ENCODE results near the gene SLC2A10.

The SLC2A10 gene

DNA sequence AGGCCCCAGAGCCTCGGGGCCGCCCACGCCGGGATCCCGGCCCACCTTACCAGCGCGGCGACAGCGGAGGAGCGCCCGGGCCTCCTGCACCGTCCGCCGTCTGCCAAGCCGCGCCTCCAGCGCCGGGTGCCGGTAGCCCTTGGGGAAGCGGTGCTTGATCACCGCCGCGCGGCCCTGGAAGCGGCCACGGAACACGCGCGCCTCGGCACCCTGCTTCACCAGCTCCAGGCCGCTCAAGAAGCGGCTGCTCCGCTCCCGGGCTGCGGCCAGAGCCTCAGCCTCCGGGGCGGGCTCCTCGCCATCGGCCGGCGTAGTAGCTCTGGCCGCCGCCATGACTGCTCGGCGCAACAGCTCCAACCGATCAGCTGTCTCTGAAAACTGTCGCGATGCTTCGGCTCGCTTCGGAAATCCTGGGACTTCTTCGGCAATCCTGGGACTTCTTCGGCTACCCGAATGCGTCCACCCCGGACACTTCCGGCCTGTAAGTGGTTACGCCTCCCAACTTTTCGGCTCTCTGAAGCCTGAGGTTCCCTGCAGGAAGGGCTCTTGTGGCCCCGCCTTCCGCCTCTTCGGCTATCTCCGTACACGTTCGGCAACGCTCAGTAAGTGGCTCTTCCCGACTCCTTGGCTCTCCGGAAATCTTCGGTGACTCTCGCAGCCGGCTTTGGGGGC is 20.2 kb upstream of the SLC2A10 start, which contains the start of gene TP53RK (continued):
- TF ChIP-seq, protein P1, sequence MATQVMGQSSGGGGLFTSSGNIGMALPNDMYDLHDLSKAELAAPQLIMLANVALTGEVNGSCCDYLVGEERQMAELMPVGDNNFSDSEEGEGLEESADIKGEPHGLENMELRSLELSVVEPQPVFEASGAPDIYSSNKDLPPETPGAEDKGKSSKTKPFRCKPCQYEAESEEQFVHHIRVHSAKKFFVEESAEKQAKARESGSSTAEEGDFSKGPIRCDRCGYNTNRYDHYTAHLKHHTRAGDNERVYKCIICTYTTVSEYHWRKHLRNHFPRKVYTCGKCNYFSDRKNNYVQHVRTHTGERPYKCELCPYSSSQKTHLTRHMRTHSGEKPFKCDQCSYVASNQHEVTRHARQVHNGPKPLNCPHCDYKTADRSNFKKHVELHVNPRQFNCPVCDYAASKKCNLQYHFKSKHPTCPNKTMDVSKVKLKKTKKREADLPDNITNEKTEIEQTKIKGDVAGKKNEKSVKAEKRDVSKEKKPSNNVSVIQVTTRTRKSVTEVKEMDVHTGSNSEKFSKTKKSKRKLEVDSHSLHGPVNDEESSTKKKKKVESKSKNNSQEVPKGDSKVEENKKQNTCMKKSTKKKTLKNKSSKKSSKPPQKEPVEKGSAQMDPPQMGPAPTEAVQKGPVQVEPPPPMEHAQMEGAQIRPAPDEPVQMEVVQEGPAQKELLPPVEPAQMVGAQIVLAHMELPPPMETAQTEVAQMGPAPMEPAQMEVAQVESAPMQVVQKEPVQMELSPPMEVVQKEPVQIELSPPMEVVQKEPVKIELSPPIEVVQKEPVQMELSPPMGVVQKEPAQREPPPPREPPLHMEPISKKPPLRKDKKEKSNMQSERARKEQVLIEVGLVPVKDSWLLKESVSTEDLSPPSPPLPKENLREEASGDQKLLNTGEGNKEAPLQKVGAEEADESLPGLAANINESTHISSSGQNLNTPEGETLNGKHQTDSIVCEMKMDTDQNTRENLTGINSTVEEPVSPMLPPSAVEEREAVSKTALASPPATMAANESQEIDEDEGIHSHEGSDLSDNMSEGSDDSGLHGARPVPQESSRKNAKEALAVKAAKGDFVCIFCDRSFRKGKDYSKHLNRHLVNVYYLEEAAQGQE (tag by site-specific recombination; IDR thresholded peaks at IDR 0.05): peak; percentile 26; the same call in 1 of the 2 replicates
- TF ChIP-seq ZNF600 (tag by site-specific recombination; IDR thresholded peaks at IDR 0.05) (peak; percentile 81), ZNF394 (tag by site-specific recombination; IDR thresholded peaks at IDR 0.05; ENCODE audit: borderline replicate concordance) (peak; percentile 53; the same call in 1 of the 2 replicates), HOXD13 (CRISPR knock-in tag; IDR thresholded peaks at IDR 0.05; ENCODE audit: borderline replicate concordance) (no peak), SP7 (tag by site-specific recombination; IDR thresholded peaks at IDR 0.05) (peak; percentile 71), ZNF274 (IDR thresholded peaks at IDR 0.05; ENCODE audit: low read length) (no peak), ZNF274 (tag by site-specific recombination; IDR thresholded peaks at IDR 0.05; ENCODE audit: borderline replicate concordance) (no peak), REPIN1 (tag by site-specific recombination; IDR thresholded peaks at IDR 0.05; ENCODE audit: low read depth) (no peak), ZBTB20 (tag by site-specific recombination; IDR thresholded peaks at IDR 0.05) (peak; percentile 91), ZNF626 (tag by site-specific recombination; IDR thresholded peaks at IDR 0.05) (no peak), ZEB2 (tag by site-specific recombination; IDR thresholded peaks at IDR 0.05) (0 out of 2 replicates have a peak, but pooled peaks have one; percentile 52), ZNF624 (tag by site-specific recombination; IDR thresholded peaks at IDR 0.05) (no peak), ZSCAN30 (tag by site-specific recombination; IDR thresholded peaks at IDR 0.05) (peak; percentile 66; the same call in 1 of the 2 replicates), ZNF561 (tag by site-specific recombination; IDR thresholded peaks at IDR 0.05; ENCODE audit: borderline replicate concordance) (peak; percentile 83), ZNF660 (tag by site-specific recombination; IDR thresholded peaks at IDR 0.05) (peak; percentile 79), ZNF501 (tag by site-specific recombination; IDR thresholded peaks at IDR 0.05) (no peak; the same call in 1 of the 2 replicates), SCRT2 (tag by site-specific recombination; IDR thresholded peaks at IDR 0.05) (peak; percentile 86), ZNF785 (tag by site-specific recombination; IDR thresholded peaks at IDR 0.05) (no peak), ZNF24 (tag by site-specific recombination; IDR thresholded peaks at IDR 0.05) (0 out of 2 replicates have a peak, but pooled peaks have one; percentile 65), ZFHX2 (tag by site-specific recombination; conservative IDR thresholded peaks at IDR 0.05) (peak; percentile 87), BCL11A (tag by site-specific recombination; IDR thresholded peaks at IDR 0.05; ENCODE audit: low read depth) (no peak), KLF8 (tag by site-specific recombination; IDR thresholded peaks at IDR 0.05) (peak; percentile 39; the same call in 1 of the 2 replicates), EGR2 (tag by site-specific recombination; IDR thresholded peaks at IDR 0.05; ENCODE audit: low read depth) (peak; percentile 79), ZNF76 (tag by site-specific recombination; IDR thresholded peaks at IDR 0.05; ENCODE audit: borderline replicate concordance, low read depth) (peak; percentile 65; the same call in 1 of the 2 replicates), ZNF677 (tag by site-specific recombination; IDR thresholded peaks at IDR 0.05) (no peak), KLF9 (tag by site-specific recombination; IDR thresholded peaks at IDR 0.05; ENCODE audit: low read depth) (peak; percentile 69), ZNF585B (tag by site-specific recombination; IDR thresholded peaks at IDR 0.05) (no peak)
- TF ChIP-seq, protein P2, sequence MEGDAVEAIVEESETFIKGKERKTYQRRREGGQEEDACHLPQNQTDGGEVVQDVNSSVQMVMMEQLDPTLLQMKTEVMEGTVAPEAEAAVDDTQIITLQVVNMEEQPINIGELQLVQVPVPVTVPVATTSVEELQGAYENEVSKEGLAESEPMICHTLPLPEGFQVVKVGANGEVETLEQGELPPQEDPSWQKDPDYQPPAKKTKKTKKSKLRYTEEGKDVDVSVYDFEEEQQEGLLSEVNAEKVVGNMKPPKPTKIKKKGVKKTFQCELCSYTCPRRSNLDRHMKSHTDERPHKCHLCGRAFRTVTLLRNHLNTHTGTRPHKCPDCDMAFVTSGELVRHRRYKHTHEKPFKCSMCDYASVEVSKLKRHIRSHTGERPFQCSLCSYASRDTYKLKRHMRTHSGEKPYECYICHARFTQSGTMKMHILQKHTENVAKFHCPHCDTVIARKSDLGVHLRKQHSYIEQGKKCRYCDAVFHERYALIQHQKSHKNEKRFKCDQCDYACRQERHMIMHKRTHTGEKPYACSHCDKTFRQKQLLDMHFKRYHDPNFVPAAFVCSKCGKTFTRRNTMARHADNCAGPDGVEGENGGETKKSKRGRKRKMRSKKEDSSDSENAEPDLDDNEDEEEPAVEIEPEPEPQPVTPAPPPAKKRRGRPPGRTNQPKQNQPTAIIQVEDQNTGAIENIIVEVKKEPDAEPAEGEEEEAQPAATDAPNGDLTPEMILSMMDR (tag by site-specific recombination; IDR thresholded peaks at IDR 0.05): peak; percentile 73
- TF ChIP-seq, protein P3, sequence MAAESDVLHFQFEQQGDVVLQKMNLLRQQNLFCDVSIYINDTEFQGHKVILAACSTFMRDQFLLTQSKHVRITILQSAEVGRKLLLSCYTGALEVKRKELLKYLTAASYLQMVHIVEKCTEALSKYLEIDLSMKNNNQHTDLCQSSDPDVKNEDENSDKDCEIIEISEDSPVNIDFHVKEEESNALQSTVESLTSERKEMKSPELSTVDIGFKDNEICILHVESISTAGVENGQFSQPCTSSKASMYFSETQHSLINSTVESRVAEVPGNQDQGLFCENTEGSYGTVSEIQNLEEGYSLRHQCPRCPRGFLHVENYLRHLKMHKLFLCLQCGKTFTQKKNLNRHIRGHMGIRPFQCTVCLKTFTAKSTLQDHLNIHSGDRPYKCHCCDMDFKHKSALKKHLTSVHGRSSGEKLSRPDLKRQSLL (tag by site-specific recombination; IDR thresholded peaks at IDR 0.05): peak; percentile 87; the same call in 1 of the 2 replicates
- TF ChIP-seq, protein P4, sequence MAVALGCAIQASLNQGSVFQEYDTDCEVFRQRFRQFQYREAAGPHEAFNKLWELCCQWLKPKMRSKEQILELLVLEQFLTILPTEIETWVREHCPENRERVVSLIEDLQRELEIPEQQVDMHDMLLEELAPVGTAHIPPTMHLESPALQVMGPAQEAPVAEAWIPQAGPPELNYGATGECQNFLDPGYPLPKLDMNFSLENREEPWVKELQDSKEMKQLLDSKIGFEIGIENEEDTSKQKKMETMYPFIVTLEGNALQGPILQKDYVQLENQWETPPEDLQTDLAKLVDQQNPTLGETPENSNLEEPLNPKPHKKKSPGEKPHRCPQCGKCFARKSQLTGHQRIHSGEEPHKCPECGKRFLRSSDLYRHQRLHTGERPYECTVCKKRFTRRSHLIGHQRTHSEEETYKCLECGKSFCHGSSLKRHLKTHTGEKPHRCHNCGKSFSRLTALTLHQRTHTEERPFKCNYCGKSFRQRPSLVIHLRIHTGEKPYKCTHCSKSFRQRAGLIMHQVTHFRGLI (tag by site-specific recombination; IDR thresholded peaks at IDR 0.05): 0 out of 2 replicates have a peak, but pooled peaks have one; percentile 23
- TF ChIP-seq, protein P5, sequence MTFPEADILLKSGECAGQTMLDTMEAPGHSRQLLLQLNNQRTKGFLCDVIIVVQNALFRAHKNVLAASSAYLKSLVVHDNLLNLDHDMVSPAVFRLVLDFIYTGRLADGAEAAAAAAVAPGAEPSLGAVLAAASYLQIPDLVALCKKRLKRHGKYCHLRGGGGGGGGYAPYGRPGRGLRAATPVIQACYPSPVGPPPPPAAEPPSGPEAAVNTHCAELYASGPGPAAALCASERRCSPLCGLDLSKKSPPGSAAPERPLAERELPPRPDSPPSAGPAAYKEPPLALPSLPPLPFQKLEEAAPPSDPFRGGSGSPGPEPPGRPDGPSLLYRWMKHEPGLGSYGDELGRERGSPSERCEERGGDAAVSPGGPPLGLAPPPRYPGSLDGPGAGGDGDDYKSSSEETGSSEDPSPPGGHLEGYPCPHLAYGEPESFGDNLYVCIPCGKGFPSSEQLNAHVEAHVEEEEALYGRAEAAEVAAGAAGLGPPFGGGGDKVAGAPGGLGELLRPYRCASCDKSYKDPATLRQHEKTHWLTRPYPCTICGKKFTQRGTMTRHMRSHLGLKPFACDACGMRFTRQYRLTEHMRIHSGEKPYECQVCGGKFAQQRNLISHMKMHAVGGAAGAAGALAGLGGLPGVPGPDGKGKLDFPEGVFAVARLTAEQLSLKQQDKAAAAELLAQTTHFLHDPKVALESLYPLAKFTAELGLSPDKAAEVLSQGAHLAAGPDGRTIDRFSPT (tag by site-specific recombination; IDR thresholded peaks at IDR 0.05): no peak
